ENCODE data around the gene HIVEP3.

Gene HIVEP3

GRCh38 chr1:41645062-41645461 lies 273.7 kb downstream of the HIVEP3 start:
- no peak overlapping the region for H3K27ac ChIP-seq (ENCODE audit: low read depth, low read length)
- no peak overlapping the region for H3K4me3 ChIP-seq (ENCODE audit: low read depth, low read length)
- no peaks in the 10 kb centered on the region for H3K27me3 ChIP-seq (ENCODE audit: control insufficient read depth, insufficient read depth, low read length)
- no peaks in the 10 kb centered on the region for H3K36me3 ChIP-seq (ENCODE audit: control insufficient read depth, insufficient read depth, low read length)
- no peak overlapping the region for H3K9ac ChIP-seq (ENCODE audit: low read depth, low read length)
- 0 out of 2 replicates have a peak, but pooled peaks cover 2% of the 10 kb centered on the region for H3K4me1 ChIP-seq (ENCODE audit: control insufficient read depth, insufficient read depth, low read length)
- no peaks in the 10 kb centered on the region for H3K9me3 ChIP-seq (ENCODE audit: control insufficient read depth, insufficient read depth, low read length)

GRCh38 chr1:41642922-41643821 lies 275.6 kb downstream of the HIVEP3 start:
- Histone ChIP-seq H3K9me3 (ENCODE audit: control insufficient read depth, insufficient read depth, low read length) (no peaks in the 10 kb centered on the region), H3K27me3 (ENCODE audit: control insufficient read depth, insufficient read depth, low read length) (no peaks in the 10 kb centered on the region), H3K27ac (ENCODE audit: low read depth, low read length) (no peak overlapping the region), H3K9ac (ENCODE audit: low read depth, low read length) (no peak overlapping the region), H3K4me3 (ENCODE audit: low read depth, low read length) (no peak overlapping the region), H3K36me3 (ENCODE audit: control insufficient read depth, insufficient read depth, low read length) (no peaks in the 10 kb centered on the region), H3K4me1 (ENCODE audit: control insufficient read depth, insufficient read depth, low read length) (no peaks in the 10 kb centered on the region)

DNA sequence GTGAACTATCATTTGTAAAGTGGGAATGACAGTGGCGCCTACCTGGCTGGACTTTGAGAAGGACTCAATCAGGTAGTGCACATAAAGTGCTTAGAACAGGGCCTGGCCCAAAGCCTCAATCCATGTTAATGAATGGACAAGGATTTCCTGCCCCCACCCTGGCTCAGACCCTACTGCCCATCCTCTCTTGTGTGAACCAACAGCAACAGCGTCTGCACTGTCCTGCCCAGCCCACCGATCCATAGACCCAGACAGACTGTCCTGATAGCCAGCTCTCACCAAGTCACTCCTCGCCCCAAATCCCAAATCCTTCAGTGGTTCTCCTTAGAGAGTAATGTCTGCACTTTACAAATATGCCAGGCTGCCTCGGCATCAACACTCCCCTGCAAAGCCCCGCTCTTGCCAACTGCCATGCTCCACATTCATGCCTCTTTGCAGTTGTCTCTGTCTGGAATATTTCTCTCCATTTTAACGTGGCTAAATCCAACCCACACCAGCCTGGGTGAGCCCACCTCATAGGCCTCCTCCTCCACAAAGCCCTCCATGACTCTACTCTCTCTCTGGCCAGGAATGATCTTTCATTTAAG lies 276.7 kb downstream of the HIVEP3 start:
- Histone ChIP-seq H3K4me3 (ENCODE audit: low read depth, low read length) (no peak overlapping the region), H3K9me3 (ENCODE audit: control insufficient read depth, insufficient read depth, low read length) (no peaks in the 10 kb centered on the region), H3K27ac (ENCODE audit: low read depth, low read length) (no peak overlapping the region), H3K9ac (ENCODE audit: low read depth, low read length) (no peak overlapping the region), H3K27me3 (ENCODE audit: control insufficient read depth, insufficient read depth, low read length) (no peaks in the 10 kb centered on the region), H3K4me1 (ENCODE audit: control insufficient read depth, insufficient read depth, low read length) (no peaks in the 10 kb centered on the region), H3K36me3 (ENCODE audit: control insufficient read depth, insufficient read depth, low read length) (no peaks in the 10 kb centered on the region)

- no peak overlapping the region for H3K9ac ChIP-seq (ENCODE audit: low read depth, low read length)
- H3K27ac ChIP-seq (ENCODE audit: low read depth, low read length): no peak overlapping the region
- H3K4me3 ChIP-seq (ENCODE audit: low read depth, low read length): no peak overlapping the region
- H3K9me3 ChIP-seq (ENCODE audit: control insufficient read depth, insufficient read depth, low read length): no peaks in the 10 kb centered on the region
- H3K4me1 ChIP-seq (ENCODE audit: control insufficient read depth, insufficient read depth, low read length): no peaks in the 10 kb centered on the region
- H3K36me3 ChIP-seq (ENCODE audit: control insufficient read depth, insufficient read depth, low read length): no peaks in the 10 kb centered on the region
- no peaks in the 10 kb centered on the region for H3K27me3 ChIP-seq (ENCODE audit: control insufficient read depth, insufficient read depth, low read length)
These were observed 277.3 kb downstream of the HIVEP3 start for GRCh38 chr1:41641475-41641814.

DNA sequence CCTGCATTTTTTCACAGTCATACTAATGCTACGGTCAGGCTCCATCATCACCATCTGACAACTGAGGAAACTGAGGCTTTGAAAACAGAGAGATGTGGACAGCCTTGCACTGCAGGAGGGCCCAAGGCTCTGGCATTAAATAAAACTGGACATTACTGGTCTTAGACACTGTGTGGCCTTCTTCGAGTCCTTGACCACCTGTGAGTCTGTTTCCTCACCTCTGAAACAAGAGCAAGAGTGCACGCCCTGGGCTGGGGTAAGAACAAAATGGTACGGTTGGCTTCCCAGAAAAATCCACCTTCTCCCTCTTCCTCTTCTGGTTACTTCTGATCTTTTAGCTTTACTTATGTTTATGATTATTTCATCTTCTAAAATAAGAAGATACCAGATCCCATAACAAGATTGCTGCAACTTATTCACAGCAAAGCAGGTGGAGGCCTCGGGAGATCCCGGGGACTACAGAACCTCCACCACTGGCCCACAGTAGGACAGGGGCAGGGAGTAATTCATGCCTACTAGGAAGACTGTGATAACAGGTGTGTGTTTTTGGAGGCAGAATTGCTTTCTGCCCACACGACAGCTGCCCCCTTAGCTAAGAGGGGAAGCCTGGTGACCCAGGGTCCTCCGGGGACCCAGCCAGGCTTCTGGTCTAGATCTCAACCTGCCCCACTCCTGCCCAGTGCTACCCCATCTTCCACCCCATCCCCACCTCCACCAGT lies 277.8 kb downstream of the HIVEP3 start:
- Histone ChIP-seq H3K27ac (ENCODE audit: low read depth, low read length) (no peak overlapping the region), H3K9me3 (ENCODE audit: control insufficient read depth, insufficient read depth, low read length) (no peaks in the 10 kb centered on the region), H3K27me3 (ENCODE audit: control insufficient read depth, insufficient read depth, low read length) (no peaks in the 10 kb centered on the region), H3K4me3 (ENCODE audit: low read depth, low read length) (no peak overlapping the region), H3K9ac (ENCODE audit: low read depth, low read length) (no peak overlapping the region), H3K36me3 (ENCODE audit: control insufficient read depth, insufficient read depth, low read length) (no peaks in the 10 kb centered on the region), H3K4me1 (ENCODE audit: control insufficient read depth, insufficient read depth, low read length) (no peaks in the 10 kb centered on the region)

- Histone ChIP-seq H3K27me3 (ENCODE audit: control insufficient read depth, insufficient read depth, low read length) (no peaks in the 10 kb centered on the region), H3K9me3 (ENCODE audit: control insufficient read depth, insufficient read depth, low read length) (no peaks in the 10 kb centered on the region), H3K4me1 (ENCODE audit: control insufficient read depth, insufficient read depth, low read length) (no peaks in the 10 kb centered on the region), H3K4me3 (ENCODE audit: low read depth, low read length) (no peak overlapping the region), H3K36me3 (ENCODE audit: control insufficient read depth, insufficient read depth, low read length) (no peaks in the 10 kb centered on the region), H3K9ac (ENCODE audit: low read depth, low read length) (no peak overlapping the region), H3K27ac (ENCODE audit: low read depth, low read length) (no peak overlapping the region)
These were observed 278.5 kb downstream of the HIVEP3 start for GRCh38 chr1:41640141-41640751.

- Histone ChIP-seq H3K9ac (ENCODE audit: low read depth, low read length) (no peak overlapping the region), H3K4me3 (ENCODE audit: low read depth, low read length) (no peak overlapping the region), H3K9me3 (ENCODE audit: control insufficient read depth, insufficient read depth, low read length) (no peaks in the 10 kb centered on the region), H3K36me3 (ENCODE audit: control insufficient read depth, insufficient read depth, low read length) (no peaks in the 10 kb centered on the region), H3K27me3 (ENCODE audit: control insufficient read depth, insufficient read depth, low read length) (no peaks in the 10 kb centered on the region), H3K4me1 (ENCODE audit: control insufficient read depth, insufficient read depth, low read length) (no peaks in the 10 kb centered on the region), H3K27ac (ENCODE audit: low read depth, low read length) (no peak overlapping the region)
These were observed 279.3 kb downstream of the HIVEP3 start for GRCh38 chr1:41639332-41639936.

DNA sequence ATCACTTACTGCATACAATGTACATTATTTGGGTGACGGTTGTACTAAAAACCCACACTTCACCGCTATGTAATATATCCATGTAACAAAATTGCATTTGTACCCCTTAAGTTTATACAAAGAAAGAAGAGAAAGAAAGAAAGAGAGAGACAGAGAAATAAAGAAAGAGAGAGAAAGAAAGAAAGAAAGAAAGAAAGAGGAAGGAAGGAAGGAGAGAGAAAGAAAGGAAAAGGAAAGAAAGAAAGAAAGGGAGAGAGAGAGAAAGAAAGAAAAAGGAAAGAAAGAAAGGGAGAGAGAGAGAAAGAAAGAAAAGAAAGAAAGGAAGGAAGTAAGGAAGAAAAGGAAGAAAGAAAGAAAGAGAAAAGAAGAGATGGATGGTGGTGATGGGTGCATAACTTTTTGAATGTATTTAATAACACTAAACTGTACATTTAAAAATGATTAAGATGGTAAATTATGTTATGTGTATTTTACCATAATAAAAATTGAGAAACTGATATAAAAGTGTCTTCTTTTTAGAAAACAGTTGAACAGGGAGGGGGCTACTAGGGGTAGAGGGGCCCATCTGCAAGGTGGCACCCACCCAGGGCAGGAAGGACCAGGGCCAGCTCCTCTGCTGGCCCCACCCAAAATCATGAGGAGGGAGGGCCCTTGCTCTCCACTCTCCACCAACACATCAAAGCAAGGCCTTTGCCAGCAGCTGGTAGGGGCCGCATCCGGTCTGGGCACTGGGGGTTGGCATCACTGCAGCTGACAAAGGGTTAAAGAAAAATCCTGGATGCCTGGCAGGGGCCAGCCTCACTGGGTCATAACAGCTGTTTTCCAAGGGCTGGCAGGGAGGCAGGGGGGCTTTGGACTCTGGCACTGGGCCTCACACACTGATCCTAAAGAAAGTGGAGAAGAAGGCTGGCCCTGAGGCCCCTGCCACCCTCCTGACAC lies 280.4 kb downstream of the HIVEP3 start:
- Histone ChIP-seq H3K4me3 (ENCODE audit: low read depth, low read length) (no peak overlapping the region), H3K27me3 (ENCODE audit: control insufficient read depth, insufficient read depth, low read length) (no peaks in the 10 kb centered on the region), H3K36me3 (ENCODE audit: control insufficient read depth, insufficient read depth, low read length) (no peaks in the 10 kb centered on the region), H3K9me3 (ENCODE audit: control insufficient read depth, insufficient read depth, low read length) (no peaks in the 10 kb centered on the region), H3K4me1 (ENCODE audit: control insufficient read depth, insufficient read depth, low read length) (no peaks in the 10 kb centered on the region), H3K27ac (ENCODE audit: low read depth, low read length) (no peak overlapping the region), H3K9ac (ENCODE audit: low read depth, low read length) (no peak overlapping the region)

GRCh38 chr1:41637367-41637766 lies 281.4 kb downstream of the HIVEP3 start:
- Histone ChIP-seq H3K4me3 (ENCODE audit: low read depth, low read length) (no peak overlapping the region), H3K27me3 (ENCODE audit: control insufficient read depth, insufficient read depth, low read length) (no peaks in the 10 kb centered on the region), H3K27ac (ENCODE audit: low read depth, low read length) (no peak overlapping the region), H3K9ac (ENCODE audit: low read depth, low read length) (no peak overlapping the region), H3K36me3 (ENCODE audit: control insufficient read depth, insufficient read depth, low read length) (no peaks in the 10 kb centered on the region), H3K4me1 (ENCODE audit: control insufficient read depth, insufficient read depth, low read length) (no peaks in the 10 kb centered on the region), H3K9me3 (ENCODE audit: control insufficient read depth, insufficient read depth, low read length) (no peaks in the 10 kb centered on the region)

DNA sequence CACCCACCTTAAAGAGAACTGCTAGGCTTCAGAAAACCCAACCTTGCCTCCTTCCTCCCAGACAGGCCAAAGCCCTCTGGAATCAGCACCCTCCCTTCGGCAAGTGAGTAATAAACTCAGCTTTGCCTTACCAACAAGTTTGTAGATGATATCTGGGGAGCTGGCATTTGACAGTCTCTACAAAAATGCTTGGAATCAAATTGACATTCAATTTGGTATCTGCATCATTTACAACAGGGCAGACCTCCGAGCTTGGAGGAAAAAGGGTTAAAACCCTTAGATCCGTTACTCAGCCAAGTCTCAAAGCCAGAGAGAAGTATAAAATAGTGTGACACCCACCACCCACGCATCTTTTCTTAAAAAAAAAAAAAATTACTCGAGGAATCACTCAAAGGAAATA lies 285.0 kb downstream of the HIVEP3 start:
- Histone ChIP-seq H3K9ac (ENCODE audit: low read depth, low read length) (no peak overlapping the region), H3K27ac (ENCODE audit: low read depth, low read length) (no peak overlapping the region), H3K4me1 (ENCODE audit: control insufficient read depth, insufficient read depth, low read length) (no peaks in the 10 kb centered on the region), H3K36me3 (ENCODE audit: control insufficient read depth, insufficient read depth, low read length) (no peaks in the 10 kb centered on the region), H3K9me3 (ENCODE audit: control insufficient read depth, insufficient read depth, low read length) (no peaks in the 10 kb centered on the region), H3K4me3 (ENCODE audit: low read depth, low read length) (no peak overlapping the region), H3K27me3 (ENCODE audit: control insufficient read depth, insufficient read depth, low read length) (no peaks in the 10 kb centered on the region)
